Duodenal mucosa (tissue), 2 donors: Measurements from ENCODE around the gene RRM1.
"Not testable (repeated sequence)": the region's sequence is repeated elsewhere in the genome, so short reads cannot be mapped to it uniquely, and the experiment has no call there.

Source experiments
- H3K27ac ChIP-seq: one replicate; pipeline ENCODE4 v1.7.0; 2013; ENCODE audit warnings: low read depth, low read length
- H3K27me3 ChIP-seq, 2 donors: one replicate each; pipeline ENCODE4 v1.7.0; 2013; ENCODE audit warnings: low read length in 2 of 2, control low read depth in 1 of 2; ENCODE audit not compliant: insufficient read depth in 2 of 2, control insufficient read depth in 1 of 2
- H3K36me3 ChIP-seq, 2 donors: one replicate each; pipeline ENCODE4 v1.7.0; 2013; ENCODE audit warnings: low read length in 2 of 2, control low read depth in 1 of 2; ENCODE audit not compliant: insufficient read depth in 2 of 2, control insufficient read depth in 1 of 2
- H3K4me1 ChIP-seq, 2 donors: one replicate each; pipeline ENCODE4 v1.7.0; 2013; ENCODE audit warnings: low read length in 2 of 2, control low read depth in 1 of 2; ENCODE audit not compliant: insufficient read depth in 2 of 2, control insufficient read depth in 1 of 2
- H3K4me3 ChIP-seq, 2 donors: one replicate each; pipeline ENCODE4 v1.7.0; 2013; ENCODE audit warnings: low read length in 2 of 2, low read depth in 1 of 2
- H3K9ac ChIP-seq, 2 donors: one replicate each; pipeline ENCODE4 v1.7.0; 2013; ENCODE audit warnings: low read length in 2 of 2, low read depth in 1 of 2
- H3K9me3 ChIP-seq, 2 donors: one replicate each; pipeline ENCODE4 v1.7.0; 2013; ENCODE audit warnings: low read length in 2 of 2, control low read depth in 1 of 2; ENCODE audit not compliant: control insufficient read depth in 1 of 2

Gene RRM1

DNA sequence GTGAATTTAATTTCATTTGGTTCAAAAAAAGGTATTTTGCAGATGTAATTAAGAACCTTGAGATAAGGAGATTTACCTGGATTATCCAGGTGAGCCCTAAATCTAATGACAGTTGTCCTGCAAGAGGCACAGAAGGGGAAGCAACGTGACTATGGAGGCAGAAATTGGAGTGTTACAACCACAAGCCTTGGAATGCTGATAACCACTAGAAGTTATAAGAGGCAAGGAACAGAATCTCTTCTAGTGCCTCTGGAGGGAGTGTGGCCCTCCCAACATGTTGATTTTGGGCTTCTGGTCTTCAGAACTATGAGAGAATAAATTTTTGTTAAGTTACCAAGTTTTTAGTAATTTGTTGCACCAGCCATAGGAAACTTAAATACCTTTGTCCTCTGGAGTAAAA is 32.8 kb downstream of the RRM1 start:
- Histone ChIP-seq H3K27me3 (no peaks in the 10 kb centered on the region), H3K9ac (no peak overlapping the region), H3K27ac (no peak overlapping the region), H3K4me1 (peaks cover 4 to 5% of the 10 kb centered on the region in 2 donors), H3K9me3 (no peaks in the 10 kb centered on the region), H3K36me3 (peaks cover 13 to 42% of the 10 kb centered on the region in 2 donors), H3K4me3 (no peak overlapping the region)

DNA sequence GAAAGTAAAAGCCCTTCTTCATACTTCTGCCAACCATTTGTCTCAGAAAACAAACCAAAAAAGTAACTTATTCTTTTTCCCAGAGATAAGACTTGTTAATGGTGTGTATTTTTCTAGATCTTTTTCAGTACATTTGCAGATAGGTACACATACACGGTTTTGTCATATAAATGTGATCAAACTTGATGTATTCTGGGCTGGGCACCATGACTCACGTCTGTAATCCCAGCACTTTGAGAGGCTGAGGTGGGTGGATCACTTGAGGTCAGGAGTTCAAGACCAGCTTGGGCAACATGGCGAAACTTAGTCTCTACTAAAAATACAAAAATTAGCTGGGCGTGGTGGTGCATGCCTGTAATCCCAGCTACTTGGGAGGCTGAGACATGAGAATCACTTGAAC is 35.6 kb downstream of the RRM1 start:
- not testable (repeated sequence) for H3K4me3 ChIP-seq, H3K9me3 ChIP-seq, H3K9ac ChIP-seq, H3K27me3 ChIP-seq, H3K27ac ChIP-seq, H3K4me1 ChIP-seq
- peaks cover 13 to 40% of the 10 kb centered on the region in 2 donors for H3K36me3 ChIP-seq

DNA sequence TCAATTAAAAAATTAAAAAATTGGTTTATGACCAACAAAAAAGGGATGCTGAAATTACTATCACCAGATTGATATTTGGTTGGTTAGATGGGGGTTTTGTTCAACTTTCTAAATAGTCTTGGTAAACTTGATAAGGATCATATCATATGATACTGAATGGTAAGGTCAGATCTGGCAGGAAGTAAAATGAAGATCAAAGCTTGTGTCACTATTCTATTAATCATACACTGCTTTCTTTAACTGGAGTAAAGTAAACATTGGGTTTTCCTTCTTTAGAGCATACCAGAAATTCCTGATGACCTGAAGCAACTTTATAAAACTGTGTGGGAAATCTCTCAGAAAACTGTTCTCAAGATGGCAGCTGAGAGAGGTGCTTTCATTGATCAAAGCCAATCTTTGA is 40.2 kb downstream of the RRM1 start:
- Histone ChIP-seq H3K36me3 (peaks cover 7 to 37% of the 10 kb centered on the region in 2 donors), H3K4me3 (no peak overlapping the region), H3K27me3 (no peaks in the 10 kb centered on the region), H3K9me3 (no peaks in the 10 kb centered on the region), H3K9ac (no peak overlapping the region), H3K4me1 (peaks cover 4 to 5% of the 10 kb centered on the region in 2 donors), H3K27ac (no peak overlapping the region)

GRCh38 chr11:4138497-4138896 is 43.9 kb downstream of the RRM1 start:
- H3K4me1 ChIP-seq, result no peaks in the 10 kb centered on the region
- H3K9me3 ChIP-seq, result no peaks in the 10 kb centered on the region
- no peak overlapping the region for H3K9ac ChIP-seq
- H3K36me3 ChIP-seq, result peaks cover 7 to 45% of the 10 kb centered on the region in 2 donors
- no peak overlapping the region for H3K4me3 ChIP-seq
- H3K27ac ChIP-seq, result no peak overlapping the region
- no peaks in the 10 kb centered on the region for H3K27me3 ChIP-seq

- Histone ChIP-seq H3K9ac (no peak overlapping the region), H3K36me3 (peaks cover 5 to 36% of the 10 kb centered on the region in 2 donors)
Measured at GRCh38 chr11:4140067-4140636, 45.6 kb downstream of the RRM1 start.

GRCh38 chr11:4146070-4146771 is 51.6 kb downstream of the RRM1 start:
- Histone ChIP-seq H3K9me3 (no peaks in the 10 kb centered on the region), H3K4me1 (no peaks in the 10 kb centered on the region), H3K27ac (no peak overlapping the region), H3K9ac (no peak overlapping the region), H3K36me3 (peaks cover 2 to 3% of the 10 kb centered on the region in 2 donors), H3K27me3 (no peaks in the 10 kb centered on the region), H3K4me3 (no peak overlapping the region)

More at GRCh38 chr11:4140067-4140636, 45.6 kb downstream of the RRM1 start:
- H3K9me3 ChIP-seq, result no peaks in the 10 kb centered on the region
- no peak overlapping the region for H3K27ac ChIP-seq
- no peaks in the 10 kb centered on the region for H3K27me3 ChIP-seq
- no peaks in the 10 kb centered on the region for H3K4me1 ChIP-seq
- H3K4me3 ChIP-seq, result no peak overlapping the region

DNA sequence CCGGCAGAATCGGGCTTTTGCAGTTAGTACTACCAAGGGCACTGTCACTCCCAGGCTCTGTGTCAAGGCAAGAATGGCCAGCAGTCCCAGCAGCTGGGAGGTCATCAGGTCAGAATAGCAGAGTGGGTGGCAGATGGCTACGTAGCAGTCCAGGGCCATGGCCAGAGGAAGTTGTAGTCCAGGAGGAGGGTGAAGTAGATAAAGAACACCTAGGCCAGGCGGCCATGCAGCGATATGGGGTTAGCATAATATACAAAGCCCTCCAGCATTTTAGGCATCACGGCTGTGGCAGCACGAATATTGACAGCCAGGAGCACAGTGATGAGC is 52.1 kb downstream of the RRM1 start:
- Histone ChIP-seq H3K9ac (no peak overlapping the region), H3K9me3 (no peaks in the 10 kb centered on the region), H3K36me3 (peaks cover 0 to under 1% of the 10 kb centered on the region in 2 donors), H3K4me1 (no peaks in the 10 kb centered on the region), H3K27me3 (no peaks in the 10 kb centered on the region), H3K27ac (no peak overlapping the region), H3K4me3 (no peak overlapping the region)

- no peaks in the 10 kb centered on the region for H3K36me3 ChIP-seq
- no peaks in the 10 kb centered on the region for H3K4me1 ChIP-seq
- H3K4me3 ChIP-seq, result no peak overlapping the region
- no peak overlapping the region for H3K27ac ChIP-seq
- H3K9me3 ChIP-seq, result no peaks in the 10 kb centered on the region
- no peaks in the 10 kb centered on the region for H3K27me3 ChIP-seq
- no peak overlapping the region for H3K9ac ChIP-seq
Measured at GRCh38 chr11:4154503-4154902, 59.9 kb downstream of the RRM1 start.

DNA sequence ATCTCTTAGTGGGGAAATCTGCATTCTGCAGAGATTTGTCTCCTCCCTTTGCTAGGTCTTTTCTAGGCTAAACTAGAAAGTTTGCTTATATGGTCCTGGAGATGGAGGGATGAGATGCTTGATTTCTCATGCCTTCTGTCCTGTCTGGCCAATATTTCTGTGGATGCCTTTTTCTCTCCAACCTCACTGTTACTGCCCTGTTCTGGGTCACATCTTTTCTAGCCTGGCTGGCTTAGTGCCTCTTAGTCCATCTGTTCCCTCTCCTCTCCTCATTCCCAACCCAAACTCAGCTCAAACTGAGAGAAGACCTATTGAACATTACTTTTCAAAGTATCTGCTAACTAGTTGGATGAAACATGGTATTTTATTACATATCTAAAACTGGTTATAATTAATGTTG is 62.0 kb downstream of the RRM1 start:
- Histone ChIP-seq H3K4me3 (no peak overlapping the region), H3K27ac (no peak overlapping the region), H3K4me1 (no peaks in the 10 kb centered on the region), H3K9ac (no peak overlapping the region), H3K36me3 (no peaks in the 10 kb centered on the region), H3K27me3 (no peaks in the 10 kb centered on the region), H3K9me3 (no peaks in the 10 kb centered on the region)

DNA sequence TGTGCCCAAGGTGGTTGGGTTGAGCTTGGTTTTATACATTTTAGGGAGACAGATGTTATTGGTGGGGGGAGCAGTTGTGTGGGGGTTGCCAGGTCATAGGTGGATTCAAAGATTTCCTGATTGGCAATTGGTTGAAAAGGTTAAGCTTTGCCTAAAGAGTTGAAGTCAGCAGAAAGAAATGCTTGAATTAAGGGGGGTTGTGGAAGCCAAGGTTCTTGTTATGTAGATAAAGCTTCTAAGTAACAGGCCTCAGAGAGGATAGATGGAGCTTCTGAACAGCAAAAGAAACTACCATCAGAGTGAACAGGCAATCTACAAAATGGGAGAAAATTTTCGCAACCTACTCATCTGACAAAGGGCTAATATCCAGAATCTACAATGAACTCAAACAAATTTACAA is 64.2 kb downstream of the RRM1 start:
- not testable (repeated sequence) for H3K27ac ChIP-seq, H3K27me3 ChIP-seq, H3K4me1 ChIP-seq, H3K9me3 ChIP-seq, H3K36me3 ChIP-seq, H3K4me3 ChIP-seq, H3K9ac ChIP-seq
